NCI-H2107 treated with DMSO at 0.1 percent for 48 hours (cell line): Measurements from ENCODE around the gene ZNF280B.
A peak's percentile ranks its signal among the peaks of the same experiment; 100 is the strongest.

ENCODE experiments used
- DNase-seq: peaks from one replicate; lab custom pipeline; 2025; ENCODE audit not compliant: unreplicated experiment; lab: John Stamatoyannopoulos, UW

ZNF280B gene, protein sequence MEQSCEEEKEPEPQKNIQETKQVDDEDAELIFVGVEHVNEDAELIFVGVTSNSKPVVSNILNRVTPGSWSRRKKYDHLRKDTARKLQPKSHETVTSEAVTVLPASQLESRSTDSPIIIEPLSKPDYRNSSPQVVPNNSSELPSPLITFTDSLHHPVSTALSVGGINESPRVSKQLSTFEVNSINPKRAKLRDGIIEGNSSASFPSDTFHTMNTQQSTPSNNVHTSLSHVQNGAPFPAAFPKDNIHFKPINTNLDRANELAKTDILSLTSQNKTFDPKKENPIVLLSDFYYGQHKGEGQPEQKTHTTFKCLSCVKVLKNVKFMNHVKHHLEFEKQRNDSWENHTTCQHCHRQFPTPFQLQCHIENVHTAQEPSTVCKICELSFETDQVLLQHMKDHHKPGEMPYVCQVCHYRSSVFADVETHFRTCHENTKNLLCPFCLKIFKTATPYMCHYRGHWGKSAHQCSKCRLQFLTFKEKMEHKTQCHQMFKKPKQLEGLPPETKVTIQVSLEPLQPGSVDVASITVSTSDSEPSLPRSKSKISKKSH

DNA sequence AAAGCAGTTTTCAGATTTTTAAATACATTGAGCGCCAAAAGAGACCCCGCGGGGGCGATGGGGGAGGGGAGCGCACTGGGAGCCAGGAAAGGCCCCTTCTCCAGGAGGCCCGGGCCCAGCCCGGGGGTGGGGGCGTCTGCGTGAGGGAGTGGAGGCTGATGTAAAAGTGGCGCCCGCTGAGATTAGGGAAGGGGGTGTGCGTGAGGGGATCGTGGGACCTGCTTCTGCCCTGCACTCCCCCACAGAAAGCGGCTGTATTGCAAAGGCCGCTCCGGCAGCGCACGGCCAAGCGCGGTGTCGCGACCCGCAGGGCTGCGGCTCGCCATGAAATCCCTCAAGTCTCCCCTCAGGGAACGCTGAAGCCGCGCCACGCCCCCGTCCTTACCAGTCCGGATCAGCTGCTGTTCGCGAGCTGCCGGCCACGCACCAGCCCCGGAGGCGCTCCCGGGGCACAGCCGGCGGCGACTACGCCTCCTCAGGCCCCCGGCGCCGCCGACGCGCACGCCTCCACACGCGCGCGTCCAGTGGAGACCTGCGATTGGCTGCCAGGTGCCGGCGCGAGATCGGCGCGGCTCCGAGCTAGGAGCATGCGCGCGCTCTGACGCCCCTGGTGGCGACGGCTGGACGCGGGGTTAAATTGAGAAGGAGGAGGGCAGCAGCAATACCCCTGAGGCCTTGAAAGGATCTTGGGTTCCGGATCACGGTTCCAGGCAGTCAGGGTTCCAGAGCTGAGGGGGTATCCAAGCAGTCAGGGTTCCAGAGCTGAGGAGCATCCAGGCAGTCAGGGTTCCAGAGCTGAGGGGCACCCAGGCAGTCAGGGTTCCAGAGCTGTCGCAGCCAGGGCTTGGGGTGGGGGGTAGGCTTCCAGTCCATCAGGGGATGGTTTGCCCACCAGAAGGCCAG is at the start of gene ZNF280B:
Gene ZNF280B, minus strand, starts transcription at position 469 of the 903 bp plus-strand sequence. CDS start 19,344 bp downstream, outside the sequence.
- peak; percentile 29 for DNase-seq

DNA sequence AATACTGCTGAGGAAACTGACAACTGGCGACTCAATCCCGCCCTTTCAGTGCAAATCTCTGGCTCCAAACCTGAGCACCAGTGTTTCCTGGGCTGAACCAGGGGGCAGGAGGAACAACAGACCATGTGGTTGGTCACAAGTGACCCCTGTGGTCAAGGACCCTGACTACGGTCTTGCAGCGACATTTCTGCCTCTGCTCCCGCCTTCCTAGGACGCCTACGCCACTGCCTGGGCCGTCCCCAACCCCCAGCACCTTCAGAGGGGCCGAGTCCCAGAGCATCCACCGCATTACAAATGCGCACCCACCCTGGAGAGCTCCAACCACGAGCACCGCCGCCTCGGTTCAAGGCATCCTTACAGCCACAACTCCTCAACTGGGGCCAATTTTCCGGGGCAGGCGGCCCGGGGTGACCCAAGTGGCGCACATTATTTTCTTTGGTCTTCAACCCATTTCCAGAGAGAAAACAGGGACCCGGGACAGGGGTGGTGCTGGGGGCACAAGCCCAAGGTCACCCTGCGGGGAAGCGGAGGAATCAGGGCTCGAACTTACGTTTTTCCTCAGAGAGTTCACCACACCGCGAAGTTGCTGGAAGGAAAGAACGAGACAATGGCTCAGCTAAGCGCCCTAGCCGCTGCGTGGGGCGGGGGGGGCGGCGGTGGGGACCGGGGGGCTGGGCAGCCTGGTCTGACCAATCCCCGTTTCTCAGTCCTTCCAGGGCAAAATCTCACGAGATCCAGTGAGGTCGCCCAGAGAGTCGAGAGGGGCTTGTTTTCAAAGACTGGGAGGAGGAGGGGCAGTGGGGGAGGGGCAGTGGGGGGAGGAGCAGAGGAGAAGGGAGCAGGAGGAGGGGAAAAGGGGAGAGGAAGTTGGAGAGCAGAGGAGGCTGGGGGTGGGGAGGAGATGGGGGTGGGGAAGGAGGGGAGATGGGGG is 48.7 kb upstream of the ZNF280B start:
- DNase-seq = peak; percentile 62

DNA sequence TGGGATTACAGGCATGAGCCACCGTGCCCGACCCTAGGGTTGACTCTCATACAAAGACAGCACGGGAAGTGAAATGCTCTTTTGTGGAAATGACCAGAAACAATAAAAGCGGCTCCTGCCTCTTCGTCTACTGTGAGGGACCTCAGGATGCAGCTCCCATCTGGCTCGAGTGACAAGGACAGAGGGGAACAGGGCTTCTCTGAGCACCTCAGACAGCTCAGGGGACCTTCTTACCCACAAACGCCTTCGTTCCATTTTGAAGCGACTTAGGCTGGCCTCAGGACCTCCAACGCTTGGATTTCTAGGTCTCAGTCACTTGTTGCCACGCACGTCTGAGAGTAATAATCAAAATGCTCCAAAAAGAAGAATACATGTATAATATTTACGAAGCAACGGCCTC is 48.0 kb upstream of the ZNF280B start:
- DNase-seq = no peak

DNA sequence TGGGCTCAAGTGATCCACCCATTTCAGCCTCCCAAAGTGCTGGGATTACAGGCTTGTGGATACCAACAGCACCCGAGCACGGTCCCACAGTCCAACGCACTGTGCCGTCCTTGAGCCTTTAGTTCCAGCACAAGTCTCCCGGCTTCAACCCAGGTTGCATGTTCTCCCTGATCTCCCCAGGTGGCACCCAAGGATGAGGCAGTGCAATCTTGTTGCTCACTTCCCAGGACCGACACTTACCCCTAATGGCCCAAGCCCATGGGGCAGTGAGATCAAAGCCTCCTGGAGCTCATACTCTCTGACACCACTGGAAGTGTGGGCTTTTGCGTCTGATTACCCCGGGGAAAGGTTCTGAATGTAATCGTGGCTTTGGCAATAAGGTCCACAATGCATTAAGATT is 47.1 kb upstream of the ZNF280B start:
- no peak for DNase-seq

DNA sequence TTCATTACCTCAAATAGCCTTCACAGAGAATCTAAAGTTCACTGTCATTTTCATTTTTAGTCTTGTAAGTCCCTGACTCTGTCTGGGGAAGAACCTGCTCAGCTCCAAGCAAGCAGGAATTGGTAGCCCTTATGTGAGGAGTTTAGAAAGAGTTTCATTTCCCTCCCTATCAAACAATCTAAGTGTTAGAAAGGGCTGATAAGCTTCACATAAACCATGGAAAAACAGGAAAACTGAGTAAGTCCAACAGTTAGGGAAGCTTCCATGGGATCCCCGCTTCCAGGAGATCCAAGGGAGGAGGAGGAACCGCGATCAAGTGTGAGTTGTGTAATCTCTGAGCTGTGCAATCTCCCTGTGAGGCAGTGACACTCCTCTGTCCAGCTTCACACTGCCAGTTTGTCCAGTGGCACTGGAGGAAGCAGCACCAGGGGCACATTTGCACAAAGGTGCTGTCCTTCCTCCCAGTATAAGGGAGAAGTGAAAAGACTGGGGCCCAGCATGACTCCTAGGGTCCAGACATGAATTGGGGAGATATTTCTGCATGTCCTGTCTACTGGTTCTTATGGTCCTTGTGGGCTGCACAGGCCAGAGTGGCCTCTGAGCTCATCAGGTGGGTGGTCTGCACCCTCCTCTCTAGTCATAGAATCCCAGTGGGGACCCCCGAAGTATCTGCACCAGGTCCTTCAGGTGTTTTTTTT is 46.2 kb upstream of the ZNF280B start:
- no peak for DNase-seq

DNA sequence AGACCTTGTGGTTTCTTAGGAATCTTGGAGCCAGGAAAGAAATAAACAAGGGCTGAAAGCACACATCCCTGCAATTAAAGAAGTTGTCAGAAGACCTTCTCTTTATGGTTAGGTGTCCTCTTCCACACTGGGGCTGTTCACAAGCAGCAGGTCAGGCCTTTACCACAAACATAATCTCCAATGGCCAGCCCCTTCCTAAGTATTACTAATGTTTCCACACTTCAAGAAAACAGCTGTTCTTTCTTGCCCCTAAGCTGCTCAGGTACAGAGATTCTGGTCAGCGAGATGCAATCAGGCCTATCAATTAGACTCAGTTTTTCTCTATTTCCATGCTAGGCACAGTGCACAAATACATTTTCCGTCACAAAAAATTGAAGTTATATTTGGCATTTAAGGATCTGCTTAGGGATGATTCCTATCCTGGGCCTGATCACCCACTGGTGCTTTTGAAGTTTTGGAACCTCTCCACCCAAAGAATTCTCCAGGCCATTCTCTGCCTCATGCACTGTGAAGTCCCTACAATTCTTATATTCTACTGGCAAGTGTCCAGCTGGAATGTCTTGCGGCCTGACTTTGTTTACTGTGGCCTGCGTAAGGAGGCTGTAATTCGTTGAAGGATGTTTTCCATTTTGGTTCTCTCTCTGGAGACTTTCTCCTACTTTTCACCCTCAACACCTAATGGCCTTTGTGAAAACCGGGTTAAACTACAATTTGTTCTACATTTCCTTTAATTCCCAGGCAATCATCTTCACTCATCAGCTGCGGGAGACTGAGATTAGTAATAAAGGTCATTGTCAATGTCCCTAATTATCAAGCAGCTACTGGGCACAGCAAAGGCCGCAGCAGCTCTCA is 45.4 kb upstream of the ZNF280B start:
- no peak for DNase-seq

DNA sequence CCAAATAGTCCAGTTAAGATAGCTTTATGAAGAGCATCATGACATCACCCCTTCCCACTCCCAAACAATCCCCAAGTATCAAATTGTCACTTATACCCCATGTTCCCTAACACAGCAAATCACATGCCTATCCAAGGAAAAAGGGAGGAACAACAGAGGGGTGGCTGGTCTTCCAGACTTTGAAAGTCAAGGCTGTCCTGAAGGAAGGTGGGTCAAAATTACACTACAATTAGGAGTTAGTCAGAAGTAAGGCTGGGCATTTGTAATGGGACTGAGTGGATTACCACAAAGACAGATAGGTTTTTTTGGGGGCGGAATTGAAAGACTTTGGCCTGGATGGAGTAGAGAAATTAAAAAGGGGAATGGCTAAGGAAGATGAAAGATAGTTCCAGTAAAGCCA is 44.6 kb upstream of the ZNF280B start:
- DNase-seq = no peak

DNA sequence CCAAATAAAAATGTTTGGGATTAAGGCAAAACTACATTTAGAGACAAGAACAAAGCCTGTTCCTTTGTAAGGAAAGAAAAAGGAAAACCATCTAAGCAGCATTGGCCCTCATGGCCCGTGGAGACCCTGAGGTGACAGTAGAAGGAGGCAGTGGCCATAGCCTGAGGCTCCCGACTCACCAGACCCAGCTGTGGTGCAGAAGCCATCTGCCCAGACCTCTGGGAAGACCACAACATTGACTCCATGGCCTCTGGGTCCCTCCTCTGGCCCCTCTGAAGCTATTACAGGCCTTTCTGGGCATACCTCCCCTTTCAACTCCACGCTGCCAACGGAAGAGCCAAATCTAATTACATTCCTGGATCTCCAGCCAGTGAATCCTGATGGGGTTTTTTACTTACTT is 44.1 kb upstream of the ZNF280B start:
- DNase-seq = no peak

DNA sequence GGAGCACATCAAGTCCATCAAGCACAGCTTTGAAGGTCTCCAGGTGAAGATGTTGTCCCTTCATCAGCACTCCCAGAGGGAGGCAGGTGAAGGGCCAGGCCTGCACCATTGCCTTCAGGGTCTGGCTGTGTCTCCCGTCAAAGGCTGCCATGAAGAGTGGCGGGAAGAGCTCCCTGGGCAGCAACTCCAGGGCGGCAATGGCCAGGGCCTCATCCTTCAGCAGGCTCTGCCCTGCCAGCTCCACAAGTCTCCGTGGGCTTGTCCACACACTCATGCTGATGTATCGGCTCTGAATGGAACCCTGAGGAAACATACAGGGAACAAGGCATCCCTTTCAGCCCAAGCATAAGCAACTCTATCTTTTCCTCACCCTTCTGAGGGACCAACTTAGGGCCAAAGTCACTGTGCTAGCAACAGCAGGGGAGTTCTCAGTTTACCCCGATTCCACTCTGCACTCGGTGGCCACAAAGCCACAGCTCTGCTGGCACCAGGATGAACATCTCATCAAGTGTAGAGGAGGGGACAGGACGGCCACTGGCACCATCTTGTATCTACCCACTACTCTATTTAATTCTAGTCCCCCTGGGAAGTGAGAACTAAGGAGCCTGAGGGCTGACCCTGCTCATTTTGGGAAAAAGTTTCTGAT is 42.4 kb upstream of the ZNF280B start:
- DNase-seq = no peak

DNA sequence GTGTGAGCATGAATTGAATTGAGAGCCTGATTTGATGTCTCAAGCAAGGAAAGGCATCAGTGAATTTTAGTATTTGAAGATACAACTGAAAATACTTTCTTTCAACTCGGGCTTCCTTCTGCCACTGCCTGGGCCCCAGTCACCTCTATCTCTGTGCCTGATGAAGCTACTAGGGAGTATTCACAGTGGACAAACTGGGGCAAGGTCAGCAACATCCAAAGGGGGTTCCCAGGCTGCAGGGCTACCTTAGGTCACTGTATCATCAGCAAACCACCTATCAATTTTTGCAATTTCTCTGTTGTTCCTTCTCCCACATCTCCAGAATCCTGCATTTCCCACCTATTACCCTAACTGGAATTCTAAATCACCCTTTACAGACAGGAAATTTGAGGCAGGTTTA is 40.4 kb upstream of the ZNF280B start:
- no peak for DNase-seq

DNA sequence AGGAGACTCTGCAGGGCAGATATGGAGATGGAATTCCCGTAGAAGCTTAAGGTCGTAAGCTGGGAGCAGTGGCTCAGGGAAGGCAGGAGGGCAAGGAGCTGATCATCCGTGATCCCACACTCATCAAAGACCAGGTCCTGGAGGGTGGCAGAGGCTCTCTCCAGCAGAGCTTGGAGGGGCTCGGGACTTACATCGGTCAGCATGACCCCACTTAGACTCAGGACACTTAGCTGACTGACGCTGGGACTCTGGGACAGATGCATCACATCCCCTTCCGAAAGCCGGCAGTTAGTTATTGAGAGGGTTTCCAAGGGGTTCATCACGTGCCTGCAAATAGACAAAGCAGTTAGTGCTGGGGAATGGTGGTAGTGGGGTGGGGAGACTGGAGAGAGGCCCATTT is 39.8 kb upstream of the ZNF280B start:
- DNase-seq = no peak

DNA sequence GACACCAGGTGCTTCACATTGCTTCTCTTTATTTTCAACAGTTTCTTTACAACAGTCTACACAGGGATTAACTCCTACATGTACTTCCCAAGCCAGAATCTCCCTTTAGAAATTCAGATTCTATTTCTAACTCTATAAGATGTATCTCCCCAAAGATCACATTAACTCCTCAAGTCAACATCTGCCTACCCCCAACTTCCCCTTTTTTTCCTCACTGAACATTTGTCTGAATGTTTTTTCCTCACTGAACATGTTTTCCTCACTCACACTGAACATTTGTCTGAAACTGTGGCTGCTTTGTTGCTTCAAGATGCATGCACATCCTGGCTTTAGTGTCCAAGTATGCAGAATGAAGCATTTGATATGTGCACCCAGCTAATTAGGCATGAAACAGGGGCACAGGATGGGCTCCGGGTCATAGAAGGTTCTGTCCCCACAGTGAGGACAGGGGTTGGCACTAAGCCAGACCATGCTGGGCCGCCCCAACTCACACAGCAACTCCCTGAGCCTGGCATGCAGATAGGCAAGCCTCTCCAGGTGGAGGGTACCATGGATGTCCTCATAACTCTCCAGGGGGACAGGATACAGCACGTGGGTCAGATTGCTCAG is 39.3 kb upstream of the ZNF280B start:
- no peak for DNase-seq

DNA sequence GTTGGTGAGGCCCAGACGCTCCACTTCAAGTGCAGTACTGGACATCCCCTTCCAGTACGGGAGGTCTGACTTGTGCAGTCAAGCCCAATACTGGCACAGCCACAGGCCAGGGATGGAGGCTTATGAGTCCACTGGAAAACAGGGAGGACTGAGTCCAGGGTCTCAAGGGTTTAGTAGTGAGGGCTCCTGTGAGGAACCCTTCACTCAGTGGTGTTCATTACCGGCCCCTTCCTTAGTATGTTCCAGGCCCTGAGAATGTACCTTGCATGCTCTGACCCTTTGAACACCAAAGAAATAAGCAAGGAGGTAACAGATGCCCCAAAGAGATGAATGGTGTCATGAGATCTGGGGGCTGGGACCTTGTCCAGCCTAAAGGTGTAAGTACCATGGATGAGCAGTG is 38.7 kb upstream of the ZNF280B start:
- DNase-seq = no peak

DNA sequence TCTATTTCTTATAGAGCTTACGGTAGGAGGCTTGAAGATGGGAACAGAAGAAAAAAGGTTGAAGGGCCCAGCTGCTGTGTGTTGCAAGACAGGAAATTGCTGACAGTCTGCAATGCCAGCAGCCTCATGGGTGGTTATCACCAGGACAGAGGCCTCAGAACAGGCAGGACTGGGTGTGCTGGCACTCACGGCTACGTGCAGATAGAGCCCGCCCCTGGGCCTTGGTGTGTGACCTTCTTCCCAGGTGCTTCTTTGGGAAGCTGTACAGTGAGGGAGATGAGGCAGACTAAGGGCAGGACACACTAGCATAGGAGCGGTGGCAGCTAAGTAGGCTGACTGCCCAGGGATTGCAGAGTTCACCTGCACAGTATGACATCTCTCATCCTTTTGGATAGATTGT is 37.9 kb upstream of the ZNF280B start:
- no peak for DNase-seq

DNA sequence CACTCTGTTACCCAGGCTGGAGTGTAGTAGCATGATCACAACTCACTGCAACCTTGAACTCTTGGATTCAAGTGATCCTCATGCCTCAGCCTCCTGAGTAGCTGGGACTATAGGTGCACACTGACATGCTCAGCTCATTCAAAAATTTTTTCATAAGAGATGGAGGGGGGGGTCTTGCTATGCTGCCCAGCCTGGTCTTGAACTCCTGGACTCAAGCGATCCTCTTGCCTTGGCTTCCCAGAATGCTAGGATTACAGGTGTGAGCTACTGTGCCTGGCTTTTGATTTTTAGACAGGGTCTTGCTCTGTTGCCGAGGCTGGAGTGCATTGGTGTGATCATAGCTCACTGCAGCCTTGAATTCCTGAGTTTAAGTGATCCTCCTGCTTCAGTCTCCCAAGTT is 36.5 kb upstream of the ZNF280B start:
- no peak for DNase-seq

DNA sequence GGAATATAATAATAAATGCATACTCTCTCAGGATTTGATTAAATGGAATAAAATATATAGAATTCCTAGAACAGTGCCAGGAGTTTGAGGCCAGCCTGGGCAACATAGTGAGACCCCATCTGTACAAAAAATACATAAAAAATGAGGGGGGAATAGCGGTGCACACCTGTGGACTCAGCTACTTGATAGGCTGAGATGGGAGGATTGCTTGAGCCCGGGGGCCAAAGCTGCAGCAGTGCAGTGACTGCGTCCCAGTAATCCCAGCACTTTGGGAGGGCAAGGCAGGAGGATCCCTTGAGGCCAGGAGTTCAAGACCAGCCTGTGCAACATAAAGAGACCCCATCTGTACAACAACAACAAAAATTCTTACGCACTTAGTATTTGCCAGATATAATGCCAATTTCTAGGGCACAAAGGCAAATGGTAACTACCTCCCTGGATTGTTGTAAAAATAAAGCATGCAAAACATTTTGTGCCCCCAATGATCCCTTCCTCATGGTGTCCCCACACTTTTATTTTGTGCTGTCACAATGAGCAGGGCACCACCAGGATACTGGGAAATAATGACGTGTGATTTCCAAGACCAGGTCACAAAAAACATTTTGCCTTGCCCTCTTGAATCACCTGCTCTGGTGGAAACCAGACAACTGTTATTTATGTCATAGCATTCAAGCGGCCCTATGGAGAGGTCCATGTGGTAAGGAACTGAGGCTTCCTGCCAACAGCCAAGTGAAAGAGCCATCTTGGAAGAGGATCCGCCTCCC is 29.9 kb upstream of the ZNF280B start:
- DNase-seq = no peak

DNA sequence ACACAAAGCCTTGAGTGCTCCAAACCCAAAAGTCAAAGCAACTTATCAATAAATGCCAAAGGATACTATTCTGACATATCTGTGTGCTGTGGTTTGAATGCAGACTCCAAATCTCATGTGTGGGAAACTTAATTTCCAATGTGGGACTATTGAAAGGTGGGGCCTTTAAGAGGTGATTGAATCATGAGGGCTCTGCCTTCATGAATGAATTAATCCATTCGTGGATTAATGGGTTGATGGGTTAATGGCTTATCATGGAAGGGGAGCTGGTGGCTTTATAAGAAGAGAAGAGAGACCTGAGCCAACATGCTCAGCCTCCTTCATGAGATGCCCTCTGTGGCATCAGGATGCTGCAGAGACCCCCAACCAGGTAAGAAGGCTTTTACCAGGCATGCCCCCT is 28.4 kb upstream of the ZNF280B start:
- DNase-seq = no peak

DNA sequence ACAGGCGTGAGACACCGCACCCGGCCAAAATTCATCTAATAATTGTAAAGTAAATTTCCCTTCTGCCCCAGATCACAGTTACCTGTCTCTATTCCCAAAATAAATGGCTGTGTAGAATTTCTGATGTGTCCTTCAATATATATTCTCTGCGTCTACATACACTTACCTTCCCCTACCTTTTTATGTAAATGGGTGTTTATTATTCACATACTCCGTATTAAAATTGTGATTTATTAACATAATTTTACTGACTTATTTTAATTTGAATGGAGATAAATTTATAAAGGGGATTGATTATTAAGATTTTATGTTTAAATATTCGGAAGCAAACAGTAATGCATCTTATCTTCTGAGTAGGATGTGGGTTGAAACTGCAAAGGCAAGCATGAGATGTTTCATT is 28.0 kb upstream of the ZNF280B start:
- no peak for DNase-seq
